ENCODE results near the gene DEFB131A.
"Not testable (repeated sequence)": the region's sequence is repeated elsewhere in the genome, so short reads cannot be mapped to it uniquely, and the experiment has no call there.

The DEFB131A gene

GRCh38 chr4:9495443-9495842, 51.2 kb downstream of the DEFB131A start:
- DNase-seq, result peak; percentile 23

- not testable (repeated sequence) for DNase-seq
These were observed 53.6 kb downstream of the DEFB131A start for GRCh38 chr4:9497575-9498467.

- not testable (repeated sequence) for DNase-seq
These were observed 54.3 kb downstream of the DEFB131A start for GRCh38 chr4:9498468-9499040.

GRCh38 chr4:9499974-9500487, 55.8 kb downstream of the DEFB131A start:
- DNase-seq, result not testable (repeated sequence)
